Measurements from ENCODE around the gene SACS. TPM values are rescaled to one million over a fixed set of nuclear protein-coding genes. Genes with fewer than 3 reads are reported as not detected.

SACS gene
- total and polyA plus RNA-seq, 2 donors (not counting 1 experiment from before 2014, with no cell fraction given) = 6.8 to 21.4 TPM

- Histone ChIP-seq H3K9ac (ENCODE audit: low read length) (no peak overlapping the region), H4K20me1 (ENCODE audit: control insufficient read depth, insufficient read depth, low read length, poor library complexity, severe bottlenecking) (no peaks in the 10 kb centered on the region), H3K36me3 (replicated peaks in 1 of 2; ENCODE audit: control extremely low read depth in 1 of 2, control insufficient read depth in 1 of 2, extremely low read depth in 1 of 2, insufficient read depth in 2 of 2, low read length in 1 of 2) (no peaks in the 10 kb centered on the region), H3K27me3 (replicated peaks in 1 of 4; ENCODE audit: control extremely low read depth in 1 of 4, control insufficient read depth in 3 of 4, insufficient read depth in 4 of 4, low read length in 3 of 4) (peaks cover 0 to 14% (median 6%) of the 10 kb centered on the region in 4 experiments), H3K4me3 (ENCODE audit: control extremely low read depth in 1 of 5, extremely low read depth in 1 of 5, insufficient read depth in 1 of 5, low read depth in 2 of 5, low read length in 4 of 5) (no peak overlapping the region), H2AFZ (ENCODE audit: insufficient read depth, low read depth, low read length, poor library complexity, severe bottlenecking) (no peak overlapping the region), H3K4me1 (ENCODE audit: control insufficient read depth in 2 of 2, insufficient read depth in 2 of 2, low read length in 2 of 2) (peaks cover 2 to 10% of the 10 kb centered on the region in 2 donors), H3K9me3 (ENCODE audit: control extremely low read depth in 1 of 3, control insufficient read depth in 2 of 3, insufficient read depth in 1 of 3, low read length in 2 of 3) (no peaks in the 10 kb centered on the region), H3K27ac (ENCODE audit: low read length in 2 of 2) (no peak overlapping the region), H3K79me2 (ENCODE audit: control insufficient read depth, insufficient read depth, low read length) (no peaks in the 10 kb centered on the region), H3K4me2 (replicated peaks; ENCODE audit: low read depth, low read length, poor library complexity, severe bottlenecking) (no peak overlapping the region)
- H3K4me3 Mint-ChIP-seq = no peak overlapping the region
- ATAC-seq (ENCODE audit: low read depth) (no peak), DNase-seq (no peak)
- 72% methylated on average over 2 of the region's 7 CpGs for WGBS (ENCODE audit: insufficient coverage)
- H3K9me3 Mint-ChIP-seq (ENCODE audit: insufficient read depth) = no peaks in the 10 kb centered on the region
- no peak overlapping the region for H3K27ac Mint-ChIP-seq
- peaks cover 5% of the 10 kb centered on the region for H3K4me1 Mint-ChIP-seq
- intact Hi-C loops (cut with micrococcal nuclease) = no loop called here
- TF ChIP-seq CTCF (IDR thresholded peaks at IDR 0.05) = no peak
- no peak for TF ChIP-seq EZH2 (IDR thresholded peaks at IDR 0.05; ENCODE audit: borderline replicate concordance, insufficient read depth, low read depth, low read length, poor library complexity, severe bottlenecking)
- ChIA-PET POLR2A (no interaction called here), CTCF (no interaction called here)
- H3K27me3 Mint-ChIP-seq = peaks cover 42% of the 10 kb centered on the region
Observed at GRCh38 chr13:23470790-23471614, 37.5 kb upstream of the SACS start.

- Histone ChIP-seq H2AFZ (ENCODE audit: insufficient read depth, low read depth, low read length, poor library complexity, severe bottlenecking) (no peak overlapping the region), H4K20me1 (ENCODE audit: control insufficient read depth, insufficient read depth, low read length, poor library complexity, severe bottlenecking) (no peaks in the 10 kb centered on the region), H3K36me3 (replicated peaks in 1 of 2; ENCODE audit: control extremely low read depth in 1 of 2, control insufficient read depth in 1 of 2, extremely low read depth in 1 of 2, insufficient read depth in 2 of 2, low read length in 1 of 2) (no peaks in the 10 kb centered on the region), H3K27me3 (replicated peaks in 1 of 4; ENCODE audit: control extremely low read depth in 1 of 4, control insufficient read depth in 3 of 4, insufficient read depth in 4 of 4, low read length in 3 of 4) (peaks cover 0 to 19% (median 6%) of the 10 kb centered on the region in 4 experiments), H3K27ac (ENCODE audit: low read length in 2 of 2) (no peak overlapping the region), H3K4me3 (ENCODE audit: control extremely low read depth in 1 of 5, extremely low read depth in 1 of 5, insufficient read depth in 1 of 5, low read depth in 2 of 5, low read length in 4 of 5) (no peak overlapping the region), H3K4me2 (replicated peaks; ENCODE audit: low read depth, low read length, poor library complexity, severe bottlenecking) (no peak overlapping the region), H3K79me2 (ENCODE audit: control insufficient read depth, insufficient read depth, low read length) (no peaks in the 10 kb centered on the region), H3K9me3 (ENCODE audit: control extremely low read depth in 1 of 3, control insufficient read depth in 2 of 3, insufficient read depth in 1 of 3, low read length in 2 of 3) (peaks cover 0 to under 1% (median 0%) of the 10 kb centered on the region in 3 donors), H3K4me1 (ENCODE audit: control insufficient read depth in 2 of 2, insufficient read depth in 2 of 2, low read length in 2 of 2) (peaks cover 4 to 12% of the 10 kb centered on the region in 2 donors), H3K9ac (ENCODE audit: low read length) (no peak overlapping the region)
- ChIA-PET POLR2A (no interaction called here), CTCF (interaction anchor here (0.8 to 1.0 kb wide), 2 partner anchors 403 to 759 kb away, joined by 4 read pairs; no protein-coding TSS in a partner anchor)
- TF ChIP-seq CTCF (IDR thresholded peaks at IDR 0.05) (no peak), EZH2 (IDR thresholded peaks at IDR 0.05; ENCODE audit: borderline replicate concordance, insufficient read depth, low read depth, low read length, poor library complexity, severe bottlenecking) (no peak)
- Mint-ChIP-seq H3K4me1 (peaks cover 6% of the 10 kb centered on the region), H3K4me3 (no peak overlapping the region), H3K27me3 (peaks cover 46% of the 10 kb centered on the region), H3K27ac (no peak overlapping the region), H3K9me3 (ENCODE audit: insufficient read depth) (no peaks in the 10 kb centered on the region)
- ATAC-seq (ENCODE audit: low read depth) (no peak), DNase-seq (no peak)
- intact Hi-C loops (cut with micrococcal nuclease) = loop anchor here (5.0 to 10.0 kb wide), 2 partner anchors 112 to 1815 kb away; partner anchors contain the start of gene MTMR6
- WGBS (ENCODE audit: insufficient coverage) = 82% methylated on average over 7 of the region's 9 CpGs
Observed at GRCh38 chr13:23469951-23470421, 36.5 kb upstream of the SACS start.
